IPS-18c (cell line): Measurements from ENCODE around the gene DCXR.

Experiments used
- H3K4me3 ChIP-seq: 2 replicates; pipeline ENCODE4 v1.7.0; 2013; ENCODE audit warnings: low read depth, mild to moderate bottlenecking, low read length, moderate library complexity; ENCODE audit not compliant: insufficient read depth
- H3K9me3 ChIP-seq: one replicate; pipeline ENCODE4 v1.6.1; 2013; ENCODE audit warnings: mild to moderate bottlenecking, low read length, moderate library complexity; ENCODE audit not compliant: control insufficient read depth, insufficient read depth

Gene DCXR

GRCh38 chr17:82012261-82012639, 25.2 kb downstream of the DCXR start:
- H3K4me3 ChIP-seq = no peak overlapping the region
- no peaks in the 10 kb centered on the region for H3K9me3 ChIP-seq

GRCh38 chr17:82011617-82012187, 25.8 kb downstream of the DCXR start:
- H3K4me3 ChIP-seq = no peak overlapping the region

GRCh38 chr17:82010575-82011525, 26.6 kb downstream of the DCXR start:
- H3K9me3 ChIP-seq = no peaks in the 10 kb centered on the region
- H3K4me3 ChIP-seq = no peak overlapping the region

More at GRCh38 chr17:82011617-82012187, 25.8 kb downstream of the DCXR start:
- no peaks in the 10 kb centered on the region for H3K9me3 ChIP-seq

GRCh38 chr17:82009413-82009812, 28.1 kb downstream of the DCXR start:
- Histone ChIP-seq H3K9me3 (no peaks in the 10 kb centered on the region), H3K4me3 (no peak overlapping the region)

GRCh38 chr17:82008941-82009405, 28.5 kb downstream of the DCXR start:
- no peaks in the 10 kb centered on the region for H3K9me3 ChIP-seq
- no peak overlapping the region for H3K4me3 ChIP-seq

GRCh38 chr17:82008258-82008940, 29.1 kb downstream of the DCXR start:
- no peaks in the 10 kb centered on the region for H3K9me3 ChIP-seq
- no peak overlapping the region for H3K4me3 ChIP-seq

- Histone ChIP-seq H3K9me3 (no peaks in the 10 kb centered on the region), H3K4me3 (no peak overlapping the region)
Measured at GRCh38 chr17:82007495-82008257, 29.8 kb downstream of the DCXR start.

GRCh38 chr17:82007228-82007494, 30.3 kb downstream of the DCXR start:
- Histone ChIP-seq H3K9me3 (no peaks in the 10 kb centered on the region), H3K4me3 (no peak overlapping the region)

GRCh38 chr17:82006468-82007227, 30.8 kb downstream of the DCXR start:
- Histone ChIP-seq H3K9me3 (no peaks in the 10 kb centered on the region), H3K4me3 (no peak overlapping the region)

- Histone ChIP-seq H3K9me3 (no peaks in the 10 kb centered on the region), H3K4me3 (no peak overlapping the region)
Measured at GRCh38 chr17:82005701-82006348, 31.7 kb downstream of the DCXR start.

- Histone ChIP-seq H3K9me3 (no peaks in the 10 kb centered on the region), H3K4me3 (no peak overlapping the region)
Measured at GRCh38 chr17:82004517-82005455, 32.7 kb downstream of the DCXR start.

- Histone ChIP-seq H3K4me3 (no peak overlapping the region), H3K9me3 (no peaks in the 10 kb centered on the region)
Measured at GRCh38 chr17:82003411-82004381, 33.8 kb downstream of the DCXR start.

- H3K9me3 ChIP-seq = no peaks in the 10 kb centered on the region
- H3K4me3 ChIP-seq = no peak overlapping the region
Measured at GRCh38 chr17:82001571-82002056, 35.9 kb downstream of the DCXR start.

- Histone ChIP-seq H3K4me3 (no peak overlapping the region), H3K9me3 (no peaks in the 10 kb centered on the region)
Measured at GRCh38 chr17:82000803-82001570, 36.5 kb downstream of the DCXR start.
